Liver (tissue), 9 donors: ENCODE results near the gene DIAPH3. TPM values are rescaled to one million over a fixed set of nuclear protein-coding genes. Genes with fewer than 3 reads are reported as not detected.

ENCODE experiments used
- DNase-seq: peaks from one replicate; pipeline ENCODE4 v3.0.0-alpha.2; 2017; ENCODE audit warnings: low spot score
- H3K27ac ChIP-seq, 2 donors: one replicate each; pipeline ENCODE4 v1.7.0; 2013; ENCODE audit warnings: inconsistent platforms in 2 of 2, low read length in 2 of 2, control low read depth in 1 of 2, low read depth in 1 of 2, mild to moderate bottlenecking in 1 of 2
- H3K27me3 ChIP-seq, 4 donors: one replicate each; pipeline versions ENCODE4 v1.6.1 to v1.7.0; 2013; ENCODE audit warnings: low read length in 3 of 4, inconsistent platforms in 1 of 4, mild to moderate bottlenecking in 1 of 4, moderate library complexity in 1 of 4; ENCODE audit not compliant: control insufficient read depth in 4 of 4, insufficient read depth in 4 of 4
- H3K36me3 ChIP-seq, 4 donors: one replicate each; pipeline versions ENCODE4 v1.6.1 to v1.7.0; 2013; ENCODE audit warnings: low read length in 3 of 4, mild to moderate bottlenecking in 3 of 4, low read depth in 1 of 4, moderate library complexity in 1 of 4; ENCODE audit not compliant: control insufficient read depth in 4 of 4, insufficient read depth in 3 of 4
- H3K4me1 ChIP-seq, 4 donors: one replicate each; pipeline versions ENCODE4 v1.6.1 to v1.7.0; 2013; ENCODE audit warnings: low read length in 3 of 4, mild to moderate bottlenecking in 3 of 4, moderate library complexity in 1 of 4; ENCODE audit not compliant: control insufficient read depth in 4 of 4, insufficient read depth in 4 of 4
- H3K4me3 ChIP-seq, 3 donors: one replicate each; pipeline versions ENCODE4 v1.6.1 to v1.7.0; 2013; ENCODE audit warnings: low read length in 3 of 3, control low read depth in 1 of 3, low read depth in 1 of 3, mild to moderate bottlenecking in 1 of 3
- H3K9ac ChIP-seq, 2 donors: one replicate each; pipeline ENCODE4 v1.7.0; 2013; ENCODE audit warnings: low read length in 2 of 2, mild to moderate bottlenecking in 2 of 2, moderate library complexity in 2 of 2, control low read depth in 1 of 2, low read depth in 1 of 2
- H3K9me3 ChIP-seq, 4 donors: one replicate each; pipeline versions ENCODE4 v1.6.1 to v1.7.0; 2013; ENCODE audit warnings: low read length in 3 of 4; ENCODE audit not compliant: control insufficient read depth in 4 of 4
- EGR1 ChIP-seq, 2 donors: IDR thresholded peaks; 2 replicates each; pipeline ENCODE4 v1.6.1; 2016 to 2018; ENCODE audit warnings: antibody characterized with exemption in 2 of 2, low read depth in 2 of 2
- FOXA1 ChIP-seq: IDR thresholded peaks from 2 replicates; pipeline ENCODE4 v1.6.1; 2016; ENCODE audit warnings: antibody characterized with exemption
- FOXA2 ChIP-seq: IDR thresholded peaks from 2 replicates; pipeline ENCODE4 v1.6.1; 2016; ENCODE audit warnings: antibody characterized with exemption
- HNF4A ChIP-seq, 2 donors: conservative IDR thresholded peaks; 2 replicates each; pipeline ENCODE4 v1.6.1; 2016; ENCODE audit warnings: antibody characterized with exemption in 2 of 2, mild to moderate bottlenecking in 2 of 2
- JUND ChIP-seq, 2 donors: IDR thresholded peaks; 2 replicates each; pipeline ENCODE4 v1.6.1; 2016; ENCODE audit warnings: antibody characterized with exemption in 2 of 2
- RAD21 ChIP-seq, 2 donors: IDR thresholded peaks; 2 replicates each; pipeline ENCODE4 v1.6.1; 2016; ENCODE audit warnings: antibody characterized with exemption in 2 of 2, mild to moderate bottlenecking in 2 of 2
- RXRA ChIP-seq, 2 donors: IDR thresholded peaks; 2 replicates each; pipeline ENCODE4 v1.6.1; 2017 to 2018; ENCODE audit warnings: antibody characterized with exemption in 2 of 2, mild to moderate bottlenecking in 1 of 2
- SP1 ChIP-seq: IDR thresholded peaks from 2 replicates; pipeline ENCODE4 v1.6.1; 2018; ENCODE audit warnings: antibody characterized with exemption, mild to moderate bottlenecking
- TAF1 ChIP-seq: conservative IDR thresholded peaks from 2 replicates; pipeline ENCODE4 v1.6.1; 2016; ENCODE audit warnings: antibody characterized with exemption, mild to moderate bottlenecking
- YY1 ChIP-seq: IDR thresholded peaks from 2 replicates; pipeline ENCODE4 v1.6.1; 2016; ENCODE audit warnings: antibody characterized with exemption, mild to moderate bottlenecking
- ZBTB33 ChIP-seq: IDR thresholded peaks from 2 replicates; pipeline ENCODE4 v1.6.1; 2016; ENCODE audit warnings: antibody characterized with exemption
- WGBS: extraction: QIAGEN DNeasy Blood & Tissue Kit; methylation state at CpG from one replicate; pipeline ENCODE4 v1.1.7; 2013; 5-methylcytosine and 5-hydroxymethylcytosine counted together
- polyA plus RNA-seq, 2 donors: library from polyadenylated mRNA; stranded (reverse) in 1 of 2; unstranded in 1 of 2; fragments of 200-250 nt in 1 of 2; fragments of >200 nt in 1 of 2; fragmentation: Nextera tagmentation in 1 of 2; extraction: Ambion mirVana in 1 of 2; gene quantifications; one replicate each; pipeline versions ENCODE4 v1.2.1 to v1.2.3, GENCODE V29; 2013 to 2015
- total RNA-seq, 2 donors: library from RNA; depleted of rRNA; stranded (reverse); fragments of >200 nt; gene quantifications; one replicate each; pipeline ENCODE4 v1.2.3, GENCODE V29; 2014
- TF ChIP-seq, protein P1 (sequence below): fragments of 150-350 bp; IDR thresholded peaks from 2 replicates; pipeline ENCODE4 v1.5.1; 2017; ENCODE audit warnings: improper control_type of control experiment, low read depth, low read length; ENCODE audit not compliant: missing input control
- TF ChIP-seq, protein P2 (sequence below): IDR thresholded peaks from 2 replicates; pipeline ENCODE4 v1.6.1; 2016; ENCODE audit warnings: antibody characterized with exemption, mild to moderate bottlenecking
- TF ChIP-seq, protein P3 (sequence below): IDR thresholded peaks from 2 replicates; pipeline ENCODE4 v1.6.1; 2016; ENCODE audit warnings: antibody characterized with exemption
- TF ChIP-seq, protein P4 (sequence below): IDR thresholded peaks from 2 replicates; pipeline ENCODE4 v1.6.1; 2016; ENCODE audit warnings: antibody characterized with exemption
- donor health status: healthy.
- donor health status: healthy.
- donor health status: healthy.
- donor health status: healthy.
- donor health status: healthy.

DIAPH3 gene
- total and polyA plus RNA-seq, 4 donors, result 0.08 to 11.1 (median 0.27) TPM

- no peak overlapping the region for H3K9ac ChIP-seq
- H3K9me3 ChIP-seq, result no peaks in the 10 kb centered on the region
- no peaks in the 10 kb centered on the region for H3K27me3 ChIP-seq
- TF ChIP-seq, protein P1, sequence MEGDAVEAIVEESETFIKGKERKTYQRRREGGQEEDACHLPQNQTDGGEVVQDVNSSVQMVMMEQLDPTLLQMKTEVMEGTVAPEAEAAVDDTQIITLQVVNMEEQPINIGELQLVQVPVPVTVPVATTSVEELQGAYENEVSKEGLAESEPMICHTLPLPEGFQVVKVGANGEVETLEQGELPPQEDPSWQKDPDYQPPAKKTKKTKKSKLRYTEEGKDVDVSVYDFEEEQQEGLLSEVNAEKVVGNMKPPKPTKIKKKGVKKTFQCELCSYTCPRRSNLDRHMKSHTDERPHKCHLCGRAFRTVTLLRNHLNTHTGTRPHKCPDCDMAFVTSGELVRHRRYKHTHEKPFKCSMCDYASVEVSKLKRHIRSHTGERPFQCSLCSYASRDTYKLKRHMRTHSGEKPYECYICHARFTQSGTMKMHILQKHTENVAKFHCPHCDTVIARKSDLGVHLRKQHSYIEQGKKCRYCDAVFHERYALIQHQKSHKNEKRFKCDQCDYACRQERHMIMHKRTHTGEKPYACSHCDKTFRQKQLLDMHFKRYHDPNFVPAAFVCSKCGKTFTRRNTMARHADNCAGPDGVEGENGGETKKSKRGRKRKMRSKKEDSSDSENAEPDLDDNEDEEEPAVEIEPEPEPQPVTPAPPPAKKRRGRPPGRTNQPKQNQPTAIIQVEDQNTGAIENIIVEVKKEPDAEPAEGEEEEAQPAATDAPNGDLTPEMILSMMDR, result no peak
- no peak for TF ChIP-seq TAF1
- no peak for TF ChIP-seq YY1
- TF ChIP-seq RXRA (IDR thresholded peaks at IDR 0.05), result no peak
- no peak for TF ChIP-seq FOXA2
- no peak for TF ChIP-seq RAD21 (IDR thresholded peaks at IDR 0.05)
- TF ChIP-seq, protein P2, sequence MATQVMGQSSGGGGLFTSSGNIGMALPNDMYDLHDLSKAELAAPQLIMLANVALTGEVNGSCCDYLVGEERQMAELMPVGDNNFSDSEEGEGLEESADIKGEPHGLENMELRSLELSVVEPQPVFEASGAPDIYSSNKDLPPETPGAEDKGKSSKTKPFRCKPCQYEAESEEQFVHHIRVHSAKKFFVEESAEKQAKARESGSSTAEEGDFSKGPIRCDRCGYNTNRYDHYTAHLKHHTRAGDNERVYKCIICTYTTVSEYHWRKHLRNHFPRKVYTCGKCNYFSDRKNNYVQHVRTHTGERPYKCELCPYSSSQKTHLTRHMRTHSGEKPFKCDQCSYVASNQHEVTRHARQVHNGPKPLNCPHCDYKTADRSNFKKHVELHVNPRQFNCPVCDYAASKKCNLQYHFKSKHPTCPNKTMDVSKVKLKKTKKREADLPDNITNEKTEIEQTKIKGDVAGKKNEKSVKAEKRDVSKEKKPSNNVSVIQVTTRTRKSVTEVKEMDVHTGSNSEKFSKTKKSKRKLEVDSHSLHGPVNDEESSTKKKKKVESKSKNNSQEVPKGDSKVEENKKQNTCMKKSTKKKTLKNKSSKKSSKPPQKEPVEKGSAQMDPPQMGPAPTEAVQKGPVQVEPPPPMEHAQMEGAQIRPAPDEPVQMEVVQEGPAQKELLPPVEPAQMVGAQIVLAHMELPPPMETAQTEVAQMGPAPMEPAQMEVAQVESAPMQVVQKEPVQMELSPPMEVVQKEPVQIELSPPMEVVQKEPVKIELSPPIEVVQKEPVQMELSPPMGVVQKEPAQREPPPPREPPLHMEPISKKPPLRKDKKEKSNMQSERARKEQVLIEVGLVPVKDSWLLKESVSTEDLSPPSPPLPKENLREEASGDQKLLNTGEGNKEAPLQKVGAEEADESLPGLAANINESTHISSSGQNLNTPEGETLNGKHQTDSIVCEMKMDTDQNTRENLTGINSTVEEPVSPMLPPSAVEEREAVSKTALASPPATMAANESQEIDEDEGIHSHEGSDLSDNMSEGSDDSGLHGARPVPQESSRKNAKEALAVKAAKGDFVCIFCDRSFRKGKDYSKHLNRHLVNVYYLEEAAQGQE, result no peak
- TF ChIP-seq ZBTB33, result no peak
- TF ChIP-seq FOXA1, result no peak
- no peak overlapping the region for H3K27ac ChIP-seq
- H3K36me3 ChIP-seq, result no peaks in the 10 kb centered on the region
- 83% methylated on average over 3 of the region's 3 CpGs for WGBS
- DNase-seq, result no peak
- no peak overlapping the region for H3K4me3 ChIP-seq
- H3K4me1 ChIP-seq, result no peaks in the 10 kb centered on the region
Observed at GRCh38 chr13:60047918-60048317, 115.8 kb downstream of the DIAPH3 start.

DNA sequence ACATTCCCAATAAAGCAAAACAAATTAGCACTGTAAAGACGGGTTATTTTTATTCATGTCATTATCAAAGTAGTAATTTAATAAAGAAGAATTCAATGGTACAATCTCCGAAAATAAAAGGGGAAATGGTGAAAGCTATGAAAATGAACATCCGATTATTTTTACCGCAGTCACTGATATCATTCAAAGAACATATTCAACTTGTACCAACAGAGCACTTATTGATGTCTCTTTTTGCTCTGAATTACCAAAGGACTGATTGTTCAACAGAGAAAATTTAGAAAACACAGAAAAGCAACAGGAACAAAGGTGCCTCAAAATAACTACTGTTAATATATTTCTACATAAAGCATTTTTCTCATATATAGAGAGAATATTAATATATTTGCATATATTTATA is 119.4 kb downstream of the DIAPH3 start:
- no peak overlapping the region for H3K4me3 ChIP-seq
- H3K27me3 ChIP-seq, result no peaks in the 10 kb centered on the region
- no peaks in the 10 kb centered on the region for H3K4me1 ChIP-seq
- H3K9ac ChIP-seq, result no peak overlapping the region
- no peaks in the 10 kb centered on the region for H3K9me3 ChIP-seq
- no peak for DNase-seq
- 96% methylated on average over 4 of the region's 4 CpGs for WGBS
- H3K36me3 ChIP-seq, result no peaks in the 10 kb centered on the region
- no peak overlapping the region for H3K27ac ChIP-seq
- TF ChIP-seq, protein P3, sequence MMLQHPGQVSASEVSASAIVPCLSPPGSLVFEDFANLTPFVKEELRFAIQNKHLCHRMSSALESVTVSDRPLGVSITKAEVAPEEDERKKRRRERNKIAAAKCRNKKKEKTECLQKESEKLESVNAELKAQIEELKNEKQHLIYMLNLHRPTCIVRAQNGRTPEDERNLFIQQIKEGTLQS, result no peak
- TF ChIP-seq, protein P1, result no peak
- TF ChIP-seq JUND (IDR thresholded peaks at IDR 0.05) (no peak), SP1 (no peak), HNF4A (conservative IDR thresholded peaks at IDR 0.05) (no peak), RAD21 (IDR thresholded peaks at IDR 0.05) (no peak), ZBTB33 (no peak), YY1 (no peak), EGR1 (IDR thresholded peaks at IDR 0.05; ENCODE audit: low read depth in 2 of 2) (no peak), FOXA2 (no peak), RXRA (IDR thresholded peaks at IDR 0.05) (no peak), TAF1 (no peak)
- TF ChIP-seq, protein P2, result no peak
- TF ChIP-seq, protein P4, sequence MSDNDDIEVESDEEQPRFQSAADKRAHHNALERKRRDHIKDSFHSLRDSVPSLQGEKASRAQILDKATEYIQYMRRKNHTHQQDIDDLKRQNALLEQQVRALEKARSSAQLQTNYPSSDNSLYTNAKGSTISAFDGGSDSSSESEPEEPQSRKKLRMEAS, result no peak
